SJSA1 (cell line): ENCODE results near the gene MATCAP1. TPM values are rescaled to one million over a fixed set of nuclear protein-coding genes. Genes with fewer than 3 reads are reported as not detected.
A peak's percentile ranks its signal among the peaks of the same experiment; 100 is the strongest.

Source experiments
- DNase-seq, 2 experiments: peaks; one replicate each; pipeline ENCODE4 v3.0.0-alpha.2; 2015 to 2020; ENCODE audit warnings: low spot score in 2 of 2, low read depth in 1 of 2
- H3K27ac ChIP-seq: fragments of 250-450 bp; sonication (Bioruptor Pico); 2 replicates; pipeline ENCODE4 v1.5.1; 2020; ENCODE audit warnings: mild to moderate bottlenecking, moderate library complexity
- H3K27me3 ChIP-seq: fragments of 250-450 bp; sonication (Bioruptor Pico); replicated peaks from 2 replicates; pipeline ENCODE4 v1.5.1; 2020; ENCODE audit warnings: mild to moderate bottlenecking, moderate library complexity
- H3K36me3 ChIP-seq: fragments of 250-450 bp; sonication (Bioruptor Pico); 2 replicates; pipeline ENCODE4 v1.5.1; 2020; ENCODE audit warnings: mild to moderate bottlenecking
- H3K4me1 ChIP-seq: fragments of 250-450 bp; sonication (Bioruptor Pico); replicated peaks from 2 replicates; pipeline ENCODE4 v1.6.1; 2021; ENCODE audit warnings: mild to moderate bottlenecking
- H3K4me3 ChIP-seq: fragments of 250-450 bp; sonication (Bioruptor Pico); 2 replicates; pipeline ENCODE4 v1.5.1; 2020; ENCODE audit warnings: mild to moderate bottlenecking
- H3K9me3 ChIP-seq: fragments of 250-450 bp; sonication (Bioruptor Pico); replicated peaks from 2 replicates; pipeline ENCODE4 v1.5.1; 2020; ENCODE audit warnings: mild to moderate bottlenecking
- total RNA-seq: library from RNA; depleted of rRNA; stranded (reverse); fragments of >200 nt; shearing (Covaris generic); gene quantifications from 2 replicates; pipeline ENCODE4 v1.2.3, GENCODE V29; 2014; rRNA removed

Gene MATCAP1
- total RNA-seq = 8.1 and 11.3 TPM in 2 replicates

DNA sequence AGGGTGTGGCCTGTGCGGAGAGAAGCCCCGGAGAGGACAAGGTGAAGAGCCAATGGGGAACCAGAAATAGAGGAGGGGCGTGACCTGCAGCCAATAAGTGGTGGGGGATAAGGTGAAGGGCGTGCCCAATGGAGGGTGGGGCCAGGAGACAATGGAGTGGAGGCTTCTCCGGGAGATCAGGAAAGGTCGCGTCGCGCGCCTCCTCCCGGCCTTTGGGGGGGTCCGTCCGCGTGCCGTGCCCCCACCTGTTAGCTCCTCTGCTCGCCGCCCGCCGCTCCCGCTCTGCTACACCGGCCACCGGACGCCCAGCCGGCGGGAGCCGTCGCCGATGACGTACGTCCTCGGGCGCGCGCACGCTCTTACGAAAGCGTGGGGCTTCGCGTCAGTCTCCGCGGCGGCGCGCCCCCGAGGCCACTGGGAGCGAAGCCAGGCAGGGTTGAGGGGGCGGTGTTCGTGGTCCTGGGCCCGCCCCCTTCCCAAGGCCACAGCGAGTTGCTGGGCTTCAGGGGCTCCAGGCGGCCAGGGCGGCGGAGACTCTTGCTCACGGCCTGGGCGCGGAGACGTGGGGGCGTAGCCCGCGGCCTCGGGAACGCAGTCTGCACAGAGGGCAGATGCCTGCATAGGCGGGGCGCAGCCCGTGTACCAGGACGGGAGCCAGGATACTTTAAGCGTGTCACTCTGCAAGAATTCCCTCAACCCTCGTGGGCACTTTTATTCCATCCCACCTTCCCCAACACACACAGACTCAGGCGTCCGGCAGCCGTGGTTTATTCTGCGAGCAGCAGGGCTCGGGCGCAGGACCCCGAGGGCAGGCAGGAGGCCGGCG, at the start of gene MATCAP1:
TSS of gene MATCAP1 (minus strand) at position 337 of the 826 bp plus-strand sequence. CDS start 3,353 bp downstream, outside the sequence.
- Histone ChIP-seq H3K36me3 (peaks cover 6% of the 10 kb centered on the region; the same call in 1 of the 2 replicates), H3K27me3 (no peaks in the 10 kb centered on the region), H3K27ac (peak within 1 kb of the TSS; percentile 99), H3K4me1 (peaks cover 42% of the 10 kb centered on the region), H3K9me3 (no peaks in the 10 kb centered on the region), H3K4me3 (peak within 1 kb of the TSS; percentile 96)
- DNase-seq = peak; percentile 98 to 100

- Histone ChIP-seq H3K4me1 (peaks cover 15% of the 10 kb centered on the region), H3K27ac (no peak overlapping the region), H3K36me3 (peaks cover 62% of the 10 kb centered on the region), H3K27me3 (no peaks in the 10 kb centered on the region), H3K9me3 (no peaks in the 10 kb centered on the region), H3K4me3 (no peak overlapping the region)
- no peak for DNase-seq
Measured at GRCh38 chr16:67230809-67231660, 47.3 kb upstream of the MATCAP1 start.

DNA sequence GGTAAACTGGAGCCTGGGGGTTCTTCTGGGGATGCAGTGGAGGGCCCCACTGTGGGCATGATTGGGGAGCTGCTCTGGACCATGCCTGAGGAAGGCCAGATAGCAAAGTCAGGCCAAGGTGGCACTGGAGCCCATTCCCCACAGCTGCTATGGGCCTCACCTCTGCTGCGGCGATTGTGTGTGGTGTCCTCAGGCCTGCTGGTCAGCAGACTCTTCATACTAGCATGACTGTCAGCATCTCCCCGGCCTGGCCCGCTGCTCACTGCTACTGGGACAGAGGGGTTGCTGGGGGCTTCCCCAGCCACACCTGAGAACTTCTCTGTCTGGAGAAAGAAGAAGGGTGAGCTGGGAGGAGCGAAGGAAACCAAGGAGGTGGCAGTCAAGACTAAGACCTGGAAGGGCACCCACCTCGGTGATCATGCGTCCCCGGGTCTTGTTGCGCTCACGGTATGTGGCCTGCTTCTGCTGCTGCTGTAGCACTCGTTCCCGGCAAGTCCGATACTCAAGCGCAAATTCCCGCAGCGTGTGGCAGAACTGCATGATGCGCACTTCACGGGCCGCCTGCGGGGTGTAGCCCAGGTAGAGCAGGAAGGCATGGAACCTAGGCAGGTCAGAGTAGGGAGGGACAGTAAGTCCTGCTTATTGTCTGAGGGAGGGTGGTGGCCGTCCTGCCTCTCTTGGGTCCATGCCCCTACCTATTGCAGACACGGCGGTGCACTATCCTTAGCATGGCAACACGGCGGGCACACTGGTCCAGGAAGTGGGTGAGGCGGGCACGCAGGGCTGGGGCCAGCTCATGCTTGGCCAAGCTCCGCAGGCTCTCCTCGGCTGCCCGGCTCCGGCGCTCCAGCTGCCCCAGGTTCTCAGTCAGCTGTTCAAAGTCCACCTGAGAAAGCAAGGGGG, 46.4 kb upstream of the MATCAP1 start:
- Histone ChIP-seq H3K4me3 (no peak overlapping the region), H3K27me3 (no peaks in the 10 kb centered on the region), H3K4me1 (peaks cover 20% of the 10 kb centered on the region), H3K36me3 (peaks cover 61% of the 10 kb centered on the region), H3K9me3 (no peaks in the 10 kb centered on the region), H3K27ac (no peak overlapping the region)
- no peak for DNase-seq

DNA sequence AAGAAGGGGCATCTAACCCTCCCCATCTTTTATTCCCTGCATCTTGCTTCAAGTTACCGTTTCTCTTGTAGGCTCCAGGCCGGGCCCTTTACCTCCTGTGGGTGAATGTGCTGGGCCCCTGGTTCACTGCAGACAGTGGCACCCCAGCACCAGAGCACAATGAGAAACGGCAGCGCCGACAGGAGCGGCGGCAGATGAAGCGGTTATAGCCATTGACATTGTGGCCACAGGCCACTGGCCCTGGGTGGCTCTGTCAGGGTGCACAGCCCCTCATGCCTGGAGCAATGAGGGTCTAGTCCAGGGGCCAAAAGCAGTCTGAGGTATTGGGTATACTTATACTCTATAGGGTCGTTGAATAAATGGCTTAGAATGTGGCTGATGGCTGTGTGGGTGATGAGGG, 45.1 kb upstream of the MATCAP1 start:
- peaks cover 55% of the 10 kb centered on the region for H3K36me3 ChIP-seq
- no peak for DNase-seq
- no peaks in the 10 kb centered on the region for H3K27me3 ChIP-seq
- peaks cover 20% of the 10 kb centered on the region for H3K4me1 ChIP-seq
- H3K4me3 ChIP-seq = no peak overlapping the region
- H3K9me3 ChIP-seq = no peaks in the 10 kb centered on the region
- no peak overlapping the region for H3K27ac ChIP-seq

DNA sequence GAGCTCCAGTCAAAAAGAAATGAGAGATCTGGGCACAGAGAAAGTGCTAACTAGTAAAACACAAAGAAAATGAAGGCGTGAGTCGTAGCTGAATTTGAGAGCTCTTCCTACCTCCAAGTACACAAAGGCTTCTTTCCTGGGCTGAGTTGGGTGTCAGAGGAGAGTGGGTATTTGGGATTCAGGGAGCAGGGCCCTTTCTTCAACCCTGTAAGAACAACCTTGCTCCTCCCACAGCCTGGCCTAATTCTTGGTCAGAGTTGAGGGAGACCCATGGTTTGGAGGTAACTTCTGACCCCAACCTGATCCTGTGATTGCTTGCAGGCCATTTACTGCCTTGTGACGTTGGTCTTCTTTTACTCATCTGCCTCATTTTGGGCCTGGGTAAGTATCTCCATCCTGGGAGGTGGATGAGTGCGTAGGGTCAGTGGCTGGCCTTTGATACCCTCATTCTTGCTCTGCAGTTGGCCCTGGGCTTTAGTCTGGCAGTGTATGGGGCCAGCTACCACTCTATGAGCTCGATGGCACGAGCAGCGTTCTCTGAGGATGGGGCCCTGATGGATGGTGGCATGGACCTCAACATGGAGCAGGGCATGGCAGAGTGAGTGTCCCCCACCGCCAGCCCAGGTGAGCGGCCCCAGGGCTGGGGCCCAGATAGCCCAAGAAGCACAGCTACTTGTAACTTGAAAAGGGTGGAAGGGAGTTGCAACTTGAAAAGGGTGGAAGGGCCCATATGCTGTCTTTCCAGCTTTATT, 44.4 kb upstream of the MATCAP1 start:
- Histone ChIP-seq H3K4me3 (peak overlapping the region; percentile 80), H3K36me3 (peaks cover 51% of the 10 kb centered on the region), H3K9me3 (no peaks in the 10 kb centered on the region), H3K27ac (no peak overlapping the region), H3K4me1 (peaks cover 20% of the 10 kb centered on the region), H3K27me3 (no peaks in the 10 kb centered on the region)
- DNase-seq = no peak

DNA sequence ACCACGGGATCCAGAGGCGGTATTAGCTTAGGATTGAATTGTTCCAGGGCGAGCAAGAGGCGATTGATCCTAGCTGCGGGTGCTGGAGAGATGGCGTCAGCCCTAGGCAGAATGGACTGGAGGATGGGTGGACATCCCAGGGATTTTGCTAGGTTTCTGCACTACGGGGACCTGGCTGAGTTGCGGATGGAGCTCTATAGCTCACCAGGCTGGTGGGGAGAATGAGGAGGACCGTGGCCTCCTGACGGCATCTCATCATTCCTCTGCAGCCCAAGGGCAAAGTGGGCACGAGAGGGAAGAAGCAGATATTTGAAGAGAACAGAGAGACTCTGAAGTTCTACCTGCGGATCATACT, 43.8 kb upstream of the MATCAP1 start:
- Histone ChIP-seq H3K9me3 (no peaks in the 10 kb centered on the region), H3K27ac (peak overlapping the region; percentile 46), H3K4me3 (peak overlapping the region; percentile 80), H3K27me3 (no peaks in the 10 kb centered on the region), H3K36me3 (peaks cover 49% of the 10 kb centered on the region), H3K4me1 (peaks cover 20% of the 10 kb centered on the region)
- DNase-seq = no peak

- H3K27ac ChIP-seq = peak within 1 kb of the TSS; percentile 46
- peaks cover 20% of the 10 kb centered on the region for H3K4me1 ChIP-seq
- no peaks in the 10 kb centered on the region for H3K9me3 ChIP-seq
- peak within 1 kb of the TSS; percentile 80 for H3K4me3 ChIP-seq
- DNase-seq = peak; percentile 99
- H3K36me3 ChIP-seq = peaks cover 48% of the 10 kb centered on the region
- H3K27me3 ChIP-seq = no peaks in the 10 kb centered on the region
Measured at GRCh38 chr16:67226804-67227566, 43.2 kb upstream of the MATCAP1 start, which contains the start of gene TMEM208. Gene TMEM208 (plus strand): TSS chr16:67227130. CDS start chr16:67227219, 89 bp downstream.

- Histone ChIP-seq H3K9me3 (no peaks in the 10 kb centered on the region), H3K4me3 (peak overlapping the region; percentile 80), H3K27ac (peak overlapping the region; percentile 38), H3K36me3 (peaks cover 41% of the 10 kb centered on the region), H3K4me1 (peaks cover 20% of the 10 kb centered on the region), H3K27me3 (no peaks in the 10 kb centered on the region)
- DNase-seq = no peak
Measured at GRCh38 chr16:67226295-67226803, 42.6 kb upstream of the MATCAP1 start.

GRCh38 chr16:67223992-67224391, 40.2 kb upstream of the MATCAP1 start:
- no peaks in the 10 kb centered on the region for H3K9me3 ChIP-seq
- H3K4me3 ChIP-seq = no peak overlapping the region
- H3K4me1 ChIP-seq = peaks cover 21% of the 10 kb centered on the region
- no peaks in the 10 kb centered on the region for H3K27me3 ChIP-seq
- H3K36me3 ChIP-seq = peaks cover 18% of the 10 kb centered on the region
- DNase-seq = no peak
- no peak overlapping the region for H3K27ac ChIP-seq

- H3K36me3 ChIP-seq = no peaks in the 10 kb centered on the region
Measured at GRCh38 chr16:67216612-67217490, 33.1 kb upstream of the MATCAP1 start.

GRCh38 chr16:67215706-67216105, 31.9 kb upstream of the MATCAP1 start:
- H3K4me1 ChIP-seq = peaks cover 6% of the 10 kb centered on the region
- no peaks in the 10 kb centered on the region for H3K36me3 ChIP-seq
- no peaks in the 10 kb centered on the region for H3K27me3 ChIP-seq
- H3K9me3 ChIP-seq = no peaks in the 10 kb centered on the region
- H3K27ac ChIP-seq = no peak overlapping the region
- DNase-seq = no peak
- no peak overlapping the region for H3K4me3 ChIP-seq

More at GRCh38 chr16:67216612-67217490, 33.1 kb upstream of the MATCAP1 start:
- no peaks in the 10 kb centered on the region for H3K9me3 ChIP-seq
- H3K27me3 ChIP-seq = no peaks in the 10 kb centered on the region
- H3K27ac ChIP-seq = no peak overlapping the region
- H3K4me3 ChIP-seq = no peak overlapping the region
- H3K4me1 ChIP-seq = peaks cover 6% of the 10 kb centered on the region
- DNase-seq = no peak
